22Rv1 (cell line): ENCODE measurements around the gene GREB1.

Experiments used
- ZFX ChIP-seq: fragments of 450-650 bp; IDR thresholded peaks from 2 replicates; pipeline ENCODE4 v1.6.1; 2017; ENCODE audit warnings: antibody characterized with exemption, borderline replicate concordance
- TF ChIP-seq, protein P1 (sequence below): fragments of 450-650 bp; IDR thresholded peaks from 2 replicates; pipeline ENCODE4 v1.5.1; 2017; ENCODE audit warnings: mild to moderate bottlenecking

DNA sequence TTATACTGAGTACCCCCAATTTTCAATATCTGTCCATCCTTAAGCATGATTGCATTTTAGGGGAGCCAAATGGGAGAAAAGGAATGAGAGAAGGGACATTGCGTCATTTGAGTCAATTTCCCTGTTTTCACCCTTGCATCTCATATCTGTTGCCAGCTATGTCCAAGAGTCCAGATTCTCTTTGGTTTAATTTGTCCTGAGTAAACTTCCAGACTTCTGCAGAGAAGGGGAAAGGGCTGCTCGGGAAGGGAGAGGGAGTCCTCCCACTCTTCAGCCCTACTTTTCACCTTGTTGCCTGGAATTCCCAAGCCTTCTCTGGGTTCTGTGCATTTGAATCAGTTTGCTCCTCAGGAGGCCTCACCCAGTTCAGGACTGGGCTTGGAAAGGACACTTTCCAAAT, 16.5 kb downstream of the GREB1 start:
- TF ChIP-seq, protein P1, sequence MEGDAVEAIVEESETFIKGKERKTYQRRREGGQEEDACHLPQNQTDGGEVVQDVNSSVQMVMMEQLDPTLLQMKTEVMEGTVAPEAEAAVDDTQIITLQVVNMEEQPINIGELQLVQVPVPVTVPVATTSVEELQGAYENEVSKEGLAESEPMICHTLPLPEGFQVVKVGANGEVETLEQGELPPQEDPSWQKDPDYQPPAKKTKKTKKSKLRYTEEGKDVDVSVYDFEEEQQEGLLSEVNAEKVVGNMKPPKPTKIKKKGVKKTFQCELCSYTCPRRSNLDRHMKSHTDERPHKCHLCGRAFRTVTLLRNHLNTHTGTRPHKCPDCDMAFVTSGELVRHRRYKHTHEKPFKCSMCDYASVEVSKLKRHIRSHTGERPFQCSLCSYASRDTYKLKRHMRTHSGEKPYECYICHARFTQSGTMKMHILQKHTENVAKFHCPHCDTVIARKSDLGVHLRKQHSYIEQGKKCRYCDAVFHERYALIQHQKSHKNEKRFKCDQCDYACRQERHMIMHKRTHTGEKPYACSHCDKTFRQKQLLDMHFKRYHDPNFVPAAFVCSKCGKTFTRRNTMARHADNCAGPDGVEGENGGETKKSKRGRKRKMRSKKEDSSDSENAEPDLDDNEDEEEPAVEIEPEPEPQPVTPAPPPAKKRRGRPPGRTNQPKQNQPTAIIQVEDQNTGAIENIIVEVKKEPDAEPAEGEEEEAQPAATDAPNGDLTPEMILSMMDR, result no peak
- TF ChIP-seq ZFX, result no peak
